ACC112 (cell line): ENCODE measurements around the gene GOLT1A.

Experiments used
- H2AFZ ChIP-seq: fragments of 200-600 bp; sonication (generic); one replicate; pipeline ENCODE4 v1.6.0; 2017; ENCODE audit warnings: antibody characterized with exemption, low read length; ENCODE audit not compliant: unreplicated experiment
- H3K27ac ChIP-seq: fragments of 200-600 bp; sonication (generic); 2 replicates; pipeline ENCODE4 v1.5.1; 2014; ENCODE audit warnings: low read depth, mild to moderate bottlenecking, antibody characterized with exemption, low read length, moderate library complexity
- H3K27me3 ChIP-seq: fragments of 200-600 bp; sonication (generic); 2 replicates; pipeline ENCODE4 v1.6.1; 2014; ENCODE audit warnings: mild to moderate bottlenecking, antibody characterized with exemption, low read length, moderate library complexity, mixed read lengths; ENCODE audit not compliant: insufficient read depth
- H3K36me3 ChIP-seq: fragments of 200-600 bp; sonication (generic); 2 replicates; pipeline ENCODE4 v1.6.1; 2016; ENCODE audit warnings: mild to moderate bottlenecking, antibody characterized with exemption, low read length, moderate library complexity, mixed read lengths; ENCODE audit not compliant: insufficient read depth
- H3K4me1 ChIP-seq: fragments of 200-600 bp; sonication (generic); one replicate; pipeline ENCODE4 v1.6.1; 2016; ENCODE audit warnings: low read length, mixed read lengths; ENCODE audit not compliant: insufficient read depth, unreplicated experiment, control insufficient read depth
- H3K4me3 ChIP-seq: fragments of 200-600 bp; sonication (generic); 2 replicates; pipeline ENCODE4 v1.5.1; 2014; ENCODE audit warnings: mild to moderate bottlenecking, low read depth, low read length
- H3K79me2 ChIP-seq: fragments of 200-600 bp; sonication (generic); one replicate; pipeline ENCODE4 v1.6.0; 2016; ENCODE audit warnings: low read length; ENCODE audit not compliant: control insufficient read depth, unreplicated experiment, insufficient read depth

Gene GOLT1A

GRCh38 chr1:204191456-204191855 is 22.3 kb downstream of the GOLT1A start:
- Histone ChIP-seq H3K4me1 (peaks cover 6% of the 10 kb centered on the region), H2AFZ (no peak overlapping the region), H3K27me3 (peaks cover 64% of the 10 kb centered on the region), H3K4me3 (no peak overlapping the region), H3K27ac (no peak overlapping the region), H3K79me2 (no peaks in the 10 kb centered on the region), H3K36me3 (no peaks in the 10 kb centered on the region)

GRCh38 chr1:204190212-204191211 is 23.3 kb downstream of the GOLT1A start:
- Histone ChIP-seq H3K36me3 (no peaks in the 10 kb centered on the region), H3K4me1 (peaks cover 6% of the 10 kb centered on the region), H3K79me2 (no peaks in the 10 kb centered on the region), H3K27me3 (peaks cover 70% of the 10 kb centered on the region), H3K27ac (no peak overlapping the region), H3K4me3 (peak overlapping the region; percentile 44), H2AFZ (no peak overlapping the region)

- no peak overlapping the region for H2AFZ ChIP-seq
- H3K4me1 ChIP-seq: peaks cover 6% of the 10 kb centered on the region
- H3K4me3 ChIP-seq: no peak overlapping the region
- no peaks in the 10 kb centered on the region for H3K79me2 ChIP-seq
- no peaks in the 10 kb centered on the region for H3K36me3 ChIP-seq
- no peak overlapping the region for H3K27ac ChIP-seq
- H3K27me3 ChIP-seq: peaks cover 70% of the 10 kb centered on the region
Observed at GRCh38 chr1:204188959-204189639, 24.7 kb downstream of the GOLT1A start.

DNA sequence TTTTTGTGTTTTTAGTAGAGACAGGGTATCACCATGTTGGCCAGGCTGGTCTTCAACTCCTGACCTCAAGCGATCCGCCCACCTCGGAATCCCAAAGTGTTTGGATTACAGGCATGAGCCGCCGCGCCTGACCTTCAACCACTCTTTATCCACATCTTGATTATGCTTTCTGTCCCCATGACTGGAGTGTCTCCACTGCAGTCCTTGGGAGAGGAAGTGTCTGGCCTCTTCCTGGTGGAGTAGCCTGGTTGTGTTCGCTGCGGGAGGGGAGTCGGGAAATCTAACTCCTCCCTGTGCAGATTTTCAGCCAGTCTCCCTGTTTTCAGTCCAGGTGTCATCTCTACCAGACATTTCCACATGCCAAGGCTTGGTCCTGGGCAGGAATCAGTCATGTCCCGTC is 27.2 kb downstream of the GOLT1A start:
- H3K27me3 ChIP-seq: peaks cover 53% of the 10 kb centered on the region
- no peaks in the 10 kb centered on the region for H3K79me2 ChIP-seq
- no peaks in the 10 kb centered on the region for H3K36me3 ChIP-seq
- H2AFZ ChIP-seq: no peak overlapping the region
- H3K4me3 ChIP-seq: no peak overlapping the region
- H3K4me1 ChIP-seq: peaks cover 6% of the 10 kb centered on the region
- H3K27ac ChIP-seq: no peak overlapping the region

DNA sequence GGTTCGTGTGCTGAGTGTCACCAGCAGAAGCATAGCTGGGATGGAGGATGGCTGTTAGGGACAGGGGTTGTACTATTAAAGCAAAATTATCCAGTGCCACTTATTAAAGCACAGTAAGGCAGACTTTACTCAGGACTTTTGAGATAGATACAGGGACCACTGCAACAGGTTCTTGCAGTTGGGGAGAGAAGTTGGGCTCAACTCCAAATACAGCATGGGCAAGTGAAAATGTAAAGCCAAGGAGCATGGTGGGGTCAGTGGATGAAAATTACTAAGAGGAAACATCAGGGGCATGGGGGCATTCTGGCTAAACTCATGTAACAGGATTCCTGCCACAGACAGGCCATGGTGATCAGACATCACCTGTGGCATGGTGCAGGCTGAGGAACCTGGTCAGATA is 32.7 kb downstream of the GOLT1A start:
- Histone ChIP-seq H3K79me2 (no peaks in the 10 kb centered on the region), H2AFZ (no peak overlapping the region), H3K27ac (no peak overlapping the region), H3K4me3 (no peak overlapping the region), H3K4me1 (no peaks in the 10 kb centered on the region), H3K27me3 (peaks cover 37% of the 10 kb centered on the region), H3K36me3 (no peaks in the 10 kb centered on the region)

DNA sequence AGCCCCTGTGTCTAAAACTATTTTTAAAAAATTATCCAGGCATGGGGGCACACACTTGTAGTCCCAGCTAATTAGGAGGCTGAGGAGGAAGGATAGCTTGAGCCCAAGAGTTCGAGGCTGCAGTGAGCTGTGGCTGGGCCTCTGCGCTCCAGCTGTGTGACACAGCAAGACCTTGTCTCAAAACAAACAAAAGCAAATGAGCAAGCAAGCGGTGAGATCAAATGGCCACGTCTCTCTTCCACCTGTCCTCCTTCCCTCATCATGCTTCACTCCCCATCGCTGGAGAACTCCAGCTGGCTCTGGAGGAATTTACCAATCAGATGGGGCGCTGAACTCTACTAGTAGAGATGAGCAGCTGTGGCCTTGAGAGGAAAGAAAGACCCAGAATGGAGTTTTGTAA is 33.7 kb downstream of the GOLT1A start:
- no peak overlapping the region for H2AFZ ChIP-seq

GRCh38 chr1:204178487-204179281 is 35.1 kb downstream of the GOLT1A start:
- no peaks in the 10 kb centered on the region for H3K79me2 ChIP-seq
- H3K4me3 ChIP-seq: no peak overlapping the region
- no peak overlapping the region for H2AFZ ChIP-seq
- no peaks in the 10 kb centered on the region for H3K4me1 ChIP-seq
- H3K36me3 ChIP-seq: no peaks in the 10 kb centered on the region
- H3K27me3 ChIP-seq: peaks cover 38% of the 10 kb centered on the region
- no peak overlapping the region for H3K27ac ChIP-seq

More for the DNA sequence above, 33.7 kb downstream of the GOLT1A start:
- no peaks in the 10 kb centered on the region for H3K79me2 ChIP-seq
- no peak overlapping the region for H3K4me3 ChIP-seq
- H3K27me3 ChIP-seq: peaks cover 40% of the 10 kb centered on the region
- no peaks in the 10 kb centered on the region for H3K36me3 ChIP-seq
- no peaks in the 10 kb centered on the region for H3K4me1 ChIP-seq
- no peak overlapping the region for H3K27ac ChIP-seq

GRCh38 chr1:204177133-204177532 is 36.7 kb downstream of the GOLT1A start:
- no peak overlapping the region for H2AFZ ChIP-seq
- no peak overlapping the region for H3K4me3 ChIP-seq
- H3K4me1 ChIP-seq: peaks cover 3% of the 10 kb centered on the region
- no peaks in the 10 kb centered on the region for H3K36me3 ChIP-seq
- no peak overlapping the region for H3K27ac ChIP-seq
- H3K79me2 ChIP-seq: no peaks in the 10 kb centered on the region
- H3K27me3 ChIP-seq: peaks cover 38% of the 10 kb centered on the region

DNA sequence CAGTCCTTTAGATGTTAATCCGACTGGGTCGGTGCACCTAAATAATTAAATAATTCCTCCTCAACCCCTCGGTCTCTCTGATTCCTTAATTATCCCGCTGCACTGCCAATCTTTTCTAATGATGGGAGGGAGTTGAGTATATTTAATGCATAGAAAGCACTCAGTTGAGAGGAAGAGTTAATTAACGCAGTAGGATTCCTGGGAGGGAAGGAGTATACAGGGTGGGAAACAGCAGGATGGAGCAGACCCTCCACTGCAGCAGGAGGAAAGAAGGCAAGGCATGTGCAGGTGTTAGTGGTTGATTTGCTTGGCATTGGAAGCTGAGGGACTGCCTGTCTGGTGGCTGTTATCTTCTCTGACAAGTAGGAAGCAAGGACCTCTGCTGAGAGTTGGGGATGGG is 37.7 kb downstream of the GOLT1A start:
- Histone ChIP-seq H3K4me1 (peaks cover 10% of the 10 kb centered on the region), H3K27me3 (peaks cover 38% of the 10 kb centered on the region), H2AFZ (no peak overlapping the region), H3K27ac (no peak overlapping the region), H3K36me3 (no peaks in the 10 kb centered on the region), H3K4me3 (no peak overlapping the region), H3K79me2 (no peaks in the 10 kb centered on the region)

GRCh38 chr1:204174958-204175357 is 38.8 kb downstream of the GOLT1A start:
- H3K36me3 ChIP-seq: no peaks in the 10 kb centered on the region
- peaks cover 10% of the 10 kb centered on the region for H3K4me1 ChIP-seq
- H3K27ac ChIP-seq: no peak overlapping the region
- no peak overlapping the region for H2AFZ ChIP-seq
- H3K79me2 ChIP-seq: no peaks in the 10 kb centered on the region
- H3K27me3 ChIP-seq: peaks cover 38% of the 10 kb centered on the region
- no peak overlapping the region for H3K4me3 ChIP-seq
